Esophagus squamous epithelium (tissue), 4 donors: ENCODE results near the gene ZNF143.

ENCODE experiments used
- CTCF ChIP-seq, 6 experiments: fragments of 450-650 bp in 4 of 6; fragments of 200-600 bp in 2 of 6; sonication (generic) in 2 of 6; IDR thresholded peaks; one replicate each; pipeline ENCODE4 v1.5.1; 2016 to 2019; ENCODE audit warnings: antibody characterized with exemption in 6 of 6, mild to moderate bottlenecking in 4 of 6, moderate library complexity in 4 of 6
- POLR2A ChIP-seq, 4 donors: fragments of 450-650 bp; IDR thresholded peaks; one replicate each; pipeline ENCODE4 v1.6.1; 2017; ENCODE audit warnings: antibody characterized with exemption in 4 of 4, mild to moderate bottlenecking in 4 of 4, moderate library complexity in 3 of 4

GRCh38 chr11:9512370-9513019 is 51.7 kb downstream of the ZNF143 start:
- no peak for TF ChIP-seq CTCF (IDR thresholded peaks at IDR 0.05)
- TF ChIP-seq POLR2A (IDR thresholded peaks at IDR 0.05) = no peak
